Upper lobe of left lung (tissue), 6 donors: ENCODE data around the gene PTPRO. TPM values are rescaled to one million over a fixed set of nuclear protein-coding genes. Genes with fewer than 3 reads are reported as not detected.

Source experiments
- ATAC-seq, 2 donors: fragments of 200-7000 bp; cut with Tn5 transposase; one replicate each; pipeline ENCODE4 v1.9.1; 2022; ENCODE audit warnings: mild to moderate bottlenecking in 2 of 2, moderate library complexity in 2 of 2; ENCODE audit not compliant: low FRiP score in 2 of 2
- DNase-seq, 2 donors: peaks; one replicate each; pipeline ENCODE4 v3.0.0-alpha.2; 2019 to 2020
- H3K27ac ChIP-seq, 4 donors: fragments of 200-600 bp; sonication (generic); one replicate each; pipeline ENCODE4 v1.5.1; 2016 to 2019
- H3K27me3 ChIP-seq, 4 donors: fragments of 200-600 bp; sonication (generic); one replicate each; pipeline ENCODE4 v1.5.1; 2017 to 2019
- H3K36me3 ChIP-seq, 4 donors: fragments of 200-600 bp; sonication (generic); one replicate each; pipeline ENCODE4 v1.5.1; 2016 to 2019
- H3K4me1 ChIP-seq, 4 donors: fragments of 200-600 bp; sonication (generic); one replicate each; pipeline ENCODE4 v1.5.1; 2018 to 2019
- H3K4me3 ChIP-seq, 4 donors: fragments of 200-600 bp; sonication (generic); one replicate each; pipeline ENCODE4 v1.5.1; 2017 to 2019; ENCODE audit warnings: mild to moderate bottlenecking in 2 of 4, moderate library complexity in 1 of 4
- H3K9me3 ChIP-seq, 4 donors: fragments of 200-600 bp; sonication (generic); one replicate each; pipeline ENCODE4 v1.5.1; 2018 to 2019
- CTCF ChIP-seq, 6 experiments: fragments of 450-650 bp in 4 of 6; fragments of 200-600 bp in 2 of 6; sonication (generic) in 2 of 6; IDR thresholded peaks; one replicate each; pipeline ENCODE4 v1.5.1; 2016 to 2019; ENCODE audit warnings: antibody characterized with exemption in 6 of 6
- EP300 ChIP-seq, 4 donors: sonication (generic); formaldehyde crosslinking; IDR thresholded peaks; one replicate each; pipeline ENCODE4 v1.5.1; 2017; ENCODE audit warnings: antibody characterized with exemption in 4 of 4, control low read depth in 2 of 4
- POLR2A ChIP-seq, 4 donors: fragments of 450-650 bp; IDR thresholded peaks; one replicate each; pipeline ENCODE4 v1.5.1; 2016 to 2017; ENCODE audit warnings: antibody characterized with exemption in 4 of 4, mild to moderate bottlenecking in 2 of 4
- POLR2AphosphoS5 ChIP-seq, 2 donors: sonication (generic); formaldehyde crosslinking; IDR thresholded peaks; one replicate each; pipeline ENCODE4 v1.5.1; 2017; ENCODE audit warnings: antibody characterized with exemption in 2 of 2
- WGBS, 2 donors: methylation state at CpG; one replicate each; pipeline ENCODE4 v1.1.5; 2017 to 2018; 5-methylcytosine and 5-hydroxymethylcytosine counted together
- total RNA-seq, 6 donors: library from RNA; depleted of rRNA in 4 of 6; stranded (reverse); fragments of >200 nt in 4 of 6; gene quantifications; one replicate each; pipeline versions ENCODE4 v1.1.0 to v1.2.1, GENCODE V29; 2016 to 2021
- donor health status: DM: no; HTN: no; CAD: no; lungs with moderate emphysema.
- donor health status: DM: no; HTN: yes; CAD: no; lungs with severe emphysema.

The PTPRO gene
- total RNA-seq, 6 donors from 2014 or later: 3.6 to 19.0 (median 8.4) TPM

GRCh38 chr12:15405606-15406005, 83.3 kb downstream of the PTPRO start:
- no peak for TF ChIP-seq POLR2A (IDR thresholded peaks at IDR 0.05)
- TF ChIP-seq POLR2AphosphoS5 (IDR thresholded peaks at IDR 0.05): no peak
- no peak for TF ChIP-seq CTCF (IDR thresholded peaks at IDR 0.05)
- TF ChIP-seq EP300 (IDR thresholded peaks at IDR 0.05): no peak
- ATAC-seq: no peak
- 87% methylated on average over 2 of the region's 2 CpGs for WGBS, 2 donors
- Histone ChIP-seq H3K9me3 (no peaks in the 10 kb centered on the region), H3K4me3 (no peak overlapping the region), H3K4me1 (no peaks in the 10 kb centered on the region), H3K27ac (no peak overlapping the region), H3K27me3 (no peaks in the 10 kb centered on the region), H3K36me3 (no peaks in the 10 kb centered on the region)
- DNase-seq: no peak

- WGBS, 2 donors: 61 to 76% methylated on average over 2 of the region's 2 CpGs
- no peak overlapping the region for H3K27ac ChIP-seq
- TF ChIP-seq CTCF (IDR thresholded peaks at IDR 0.05) (no peak), POLR2A (IDR thresholded peaks at IDR 0.05) (no peak), POLR2AphosphoS5 (IDR thresholded peaks at IDR 0.05) (no peak), EP300 (IDR thresholded peaks at IDR 0.05) (no peak)
- ATAC-seq (no peak), DNase-seq (no peak)
- no peaks in the 10 kb centered on the region for H3K36me3 ChIP-seq
- no peaks in the 10 kb centered on the region for H3K4me1 ChIP-seq
- H3K9me3 ChIP-seq: no peaks in the 10 kb centered on the region
- H3K4me3 ChIP-seq: no peak overlapping the region
- no peaks in the 10 kb centered on the region for H3K27me3 ChIP-seq
Measured at GRCh38 chr12:15407025-15407424, 84.7 kb downstream of the PTPRO start.

- H3K4me3 ChIP-seq: no peak overlapping the region
- whole genome bisulfite sequencing, 2 donors: 81 to 82% methylated on average over 3 of the region's 3 CpGs
Measured at GRCh38 chr12:15411842-15412241, 89.5 kb downstream of the PTPRO start.

GRCh38 chr12:15417691-15418090, 95.4 kb downstream of the PTPRO start:
- no peaks in the 10 kb centered on the region for H3K27me3 ChIP-seq
- ATAC-seq (no peak), DNase-seq (no peak)
- no peaks in the 10 kb centered on the region for H3K4me1 ChIP-seq
- H3K4me3 ChIP-seq: no peak overlapping the region
- no peaks in the 10 kb centered on the region for H3K9me3 ChIP-seq
- no peak overlapping the region for H3K27ac ChIP-seq
- H3K36me3 ChIP-seq: no peaks in the 10 kb centered on the region
- whole genome bisulfite sequencing, 2 donors: 80 to 90% methylated on average over 3 of the region's 3 CpGs
- no peak for TF ChIP-seq POLR2A (IDR thresholded peaks at IDR 0.05)
- no peak for TF ChIP-seq CTCF (IDR thresholded peaks at IDR 0.05)
- no peak for TF ChIP-seq EP300 (IDR thresholded peaks at IDR 0.05)
- TF ChIP-seq POLR2AphosphoS5 (IDR thresholded peaks at IDR 0.05): no peak

More at GRCh38 chr12:15411842-15412241, 89.5 kb downstream of the PTPRO start:
- Histone ChIP-seq H3K27me3 (no peaks in the 10 kb centered on the region), H3K4me1 (no peaks in the 10 kb centered on the region), H3K9me3 (no peaks in the 10 kb centered on the region), H3K27ac (no peak overlapping the region), H3K36me3 (no peaks in the 10 kb centered on the region)
- TF ChIP-seq POLR2AphosphoS5 (IDR thresholded peaks at IDR 0.05): no peak
- TF ChIP-seq POLR2A (IDR thresholded peaks at IDR 0.05): no peak
- TF ChIP-seq CTCF (IDR thresholded peaks at IDR 0.05): no peak
- DNase-seq: no peak
- no peak for ATAC-seq

- DNase-seq (no peak), ATAC-seq (no peak)
- Histone ChIP-seq H3K36me3 (no peaks in the 10 kb centered on the region), H3K27me3 (no peaks in the 10 kb centered on the region), H3K4me1 (no peaks in the 10 kb centered on the region), H3K4me3 (no peak overlapping the region), H3K9me3 (no peaks in the 10 kb centered on the region), H3K27ac (no peak overlapping the region)
- TF ChIP-seq CTCF (IDR thresholded peaks at IDR 0.05) (no peak), EP300 (IDR thresholded peaks at IDR 0.05) (no peak), POLR2AphosphoS5 (IDR thresholded peaks at IDR 0.05) (no peak), POLR2A (IDR thresholded peaks at IDR 0.05) (no peak)
- WGBS, 2 donors: 62 to 68% methylated on average over 2 of the region's 2 CpGs
Measured at GRCh38 chr12:15423629-15424028, 101.3 kb downstream of the PTPRO start.
